HG03354 (cell line): ENCODE results near the gene IL22RA2.

Experiments
- ATAC-seq: cut with Tn5 transposase; IDR thresholded peaks from one replicate; pipeline ENCODE4 v1.9.1; 2021; ENCODE audit warnings: mild to moderate bottlenecking; ENCODE audit not compliant: unreplicated experiment, poor library complexity, severe bottlenecking

Gene IL22RA2

GRCh38 chr6:137102050-137102848 lies 71.2 kb downstream of the IL22RA2 start:
- peak; percentile 25 for ATAC-seq

- ATAC-seq: peak; percentile 26
Measured at GRCh38 chr6:137099689-137100403, 73.6 kb downstream of the IL22RA2 start.

GRCh38 chr6:137097526-137097925 lies 75.9 kb downstream of the IL22RA2 start:
- no peak for ATAC-seq

GRCh38 chr6:137097057-137097456 lies 76.4 kb downstream of the IL22RA2 start:
- peak; percentile 46 for ATAC-seq

- ATAC-seq: peak; percentile 78
Measured at GRCh38 chr6:137095651-137096238, 77.7 kb downstream of the IL22RA2 start.

- no peak for ATAC-seq
Measured at GRCh38 chr6:137095093-137095492, 78.4 kb downstream of the IL22RA2 start.

- ATAC-seq: peak; percentile 46
Measured at GRCh38 chr6:137094411-137095008, 78.9 kb downstream of the IL22RA2 start.
